GM12878 (cell line): ENCODE data around the gene LCLAT1. TPM values are rescaled to one million over a fixed set of nuclear protein-coding genes. Genes with fewer than 3 reads are reported as not detected.

Experiments
- ATAC-seq: fragments of 200-7000 bp; cut with Tn5 transposase; 3 replicates; pipeline ENCODE4 v1.9.1; 2020; ENCODE audit warnings: mild to moderate bottlenecking, moderate library complexity
- BruUV-seq: library from RNA; stranded (reverse); fragments of 400-500 nt; replicated peaks from 2 replicates; lab custom pipeline; 2021; lab: Mats Ljungman, UMichigan
- CTCF ChIA-PET: fragments of 300-600 bp; sonication (Branson Sonifier 250); formaldehyde crosslinking; extraction: SDS; loops from one replicate; lab custom pipeline; 2021; ENCODE audit warnings: inconsistent platforms; lab: Yijun Ruan, JAX
- POLR2A ChIA-PET: fragments of 350-600 bp; formaldehyde crosslinking; extraction: SDS; loops from one replicate; lab custom pipeline; 2021; ENCODE audit warnings: inconsistent platforms; lab: Charles Lee
- RAD21 ChIA-PET: fragments of 300-600 bp; sonication (Branson Sonifier 250); formaldehyde crosslinking; loops from one replicate; lab custom pipeline; 2023; ENCODE audit warnings: antibody characterized with exemption; ENCODE audit not compliant: unreplicated experiment; lab: Charles Lee
- SMC1A ChIA-PET: fragments of 300-600 bp; sonication (Branson Sonifier 250); formaldehyde crosslinking; loops from one replicate; lab custom pipeline; 2023; ENCODE audit not compliant: unreplicated experiment, uncharacterized antibody; lab: Charles Lee
- DNase-seq: peaks from one replicate; pipeline ENCODE4 v3.0.0-alpha.2; 2011; ENCODE audit warnings: low read depth, low spot score
- FAIRE-seq: peaks from 3 replicates; lab custom pipeline; 2011; peaks lifted over from hg19 to GRCh38; lab: Jason Lieb, UNC
- H2AFZ ChIP-seq: 2 replicates; pipeline ENCODE4 v1.6.0; 2011; ENCODE audit warnings: low read depth, low read length, control low read depth; ENCODE audit not compliant: control insufficient read depth
- H3K27ac ChIP-seq: 2 replicates; pipeline ENCODE4 v1.5.1; 2011; ENCODE audit warnings: control low read depth; ENCODE audit not compliant: control insufficient read depth, insufficient read depth
- H3K27me3 ChIP-seq, 2 experiments: replicated peaks in 1 of 2; 2 replicates each; pipeline versions ENCODE4 v1.6.0 to v1.6.1; 2011; ENCODE audit warnings: low read length in 1 of 2; ENCODE audit not compliant: control insufficient read depth in 2 of 2, insufficient read depth in 2 of 2
- H3K36me3 ChIP-seq, 2 experiments: 2 replicates each; pipeline ENCODE4 v1.5.1; 2011; ENCODE audit warnings: low read length in 1 of 2; ENCODE audit not compliant: control insufficient read depth in 2 of 2, insufficient read depth in 2 of 2
- H3K4me1 ChIP-seq: 2 replicates; pipeline ENCODE4 v1.6.1; 2011; ENCODE audit warnings: mild to moderate bottlenecking, low read length, moderate library complexity, mixed read lengths; ENCODE audit not compliant: control insufficient read depth, insufficient read depth
- H3K4me2 ChIP-seq: 2 replicates; pipeline ENCODE4 v1.6.0; 2011; ENCODE audit warnings: control low read depth; ENCODE audit not compliant: control insufficient read depth, insufficient read depth
- H3K4me3 ChIP-seq: fragments of 200-600 bp; sonication (generic); 2 replicates; pipeline ENCODE4 v1.5.1; 2016
- H3K79me2 ChIP-seq: 2 replicates; pipeline ENCODE4 v1.6.0; 2011; ENCODE audit warnings: low read length; ENCODE audit not compliant: control insufficient read depth, insufficient read depth
- H3K9ac ChIP-seq: 2 replicates; pipeline ENCODE4 v1.8.0; 2011; ENCODE audit warnings: low read length, control low read depth, mixed read lengths; ENCODE audit not compliant: control insufficient read depth, insufficient read depth
- H3K9me3 ChIP-seq: replicated peaks from 3 replicates; pipeline ENCODE4 v1.5.1; 2011; ENCODE audit warnings: mild to moderate bottlenecking, low read length; ENCODE audit not compliant: control insufficient read depth, insufficient read depth
- H4K20me1 ChIP-seq: 2 replicates; pipeline ENCODE4 v1.6.0; 2011; ENCODE audit not compliant: control insufficient read depth, insufficient read depth
- EED ChIP-seq: sonication (generic); IDR thresholded peaks from 2 replicates; pipeline ENCODE4 v1.6.1; 2016; ENCODE audit warnings: antibody characterized with exemption, low read depth
- EZH2 ChIP-seq: IDR thresholded peaks from 2 replicates; pipeline ENCODE4 v1.6.1; 2012; ENCODE audit warnings: low read depth, mild to moderate bottlenecking, control low read depth, inconsistent platforms, low read length, borderline replicate concordance; ENCODE audit not compliant: control insufficient read depth
- MEF2A ChIP-seq: IDR thresholded peaks from 2 replicates; pipeline ENCODE4 v1.6.1; 2011; ENCODE audit warnings: low read depth, mild to moderate bottlenecking, low read length, moderate library complexity; ENCODE audit not compliant: insufficient read depth
- NFXL1 ChIP-seq: fragments of 450-650 bp; IDR thresholded peaks from 2 replicates; pipeline ENCODE4 v1.6.1; 2017; ENCODE audit warnings: antibody characterized with exemption, mild to moderate bottlenecking, borderline replicate concordance
- NRF1 ChIP-seq: conservative IDR thresholded peaks from 2 replicates; pipeline ENCODE4 v1.6.1; 2011; ENCODE audit warnings: mild to moderate bottlenecking, low read depth, low read length, improper control_type of control experiment
- POLR2AphosphoS2 ChIP-seq: IDR thresholded peaks from 2 replicates; pipeline ENCODE4 v1.6.1; 2011; ENCODE audit warnings: low read depth, mild to moderate bottlenecking, low read length, improper control_type of control experiment, moderate library complexity
- TBL1XR1 ChIP-seq: IDR thresholded peaks from 2 replicates; pipeline ENCODE4 v1.6.1; 2012; ENCODE audit warnings: low read depth, low read length, improper control_type of control experiment
- WGBS: methylation state at CpG from one replicate; pipeline ENCODE4 v1.1.6; 2016; ENCODE audit warnings: low lambda C conversion rate; ENCODE audit not compliant: insufficient replicate concordance, insufficient coverage; ENCODE audit errors: missing lambda C conversion rate; 5-methylcytosine and 5-hydroxymethylcytosine counted together
- in situ Hi-C: fragments of 300-500 bp; cut with MboI; formaldehyde crosslinking; loops from 9 replicates; pipeline ENCODE4 v1.14.3; 2018; ENCODE audit warnings: mixed read lengths
- intact Hi-C: fragments of 100-400 bp; cut with micrococcal nuclease; formaldehyde crosslinking; loops from one replicate; pipeline ENCODE4 v1.14.2; 2022; ENCODE audit not compliant: unreplicated experiment
- polyA plus RNA-seq, 11 experiments: library from polyadenylated mRNA; depleted of rRNA in 4 of 11; unstranded in 6 of 11; stranded (reverse) in 5 of 11; fragments of >200 nt; fragmentation: Nextera tagmentation in 4 of 11; fragmentation: Illumina TruSeq in 1 of 11; extraction: Ambion mirVana in 4 of 11; extraction: Trizol in 1 of 11; gene quantifications; 1 replicate in 1 of 11; 2 replicates in 10 of 11; pipeline versions ENCODE4 v1.2.1 to v1.2.3, GENCODE V29; 2011 to 2016; ENCODE audit warnings: inconsistent platforms in 2 of 11, missing spikeins in 2 of 11, low read depth in 1 of 11
- total RNA-seq, 4 experiments: library from RNA; depleted of rRNA in 3 of 4; stranded (reverse); fragments of >200 nt in 3 of 4; fragmentation: Illumina TruSeq in 1 of 4; extraction: Trizol in 1 of 4; gene quantifications; 2 replicates each; pipeline versions ENCODE4 v1.2.1 to v1.2.3, GENCODE V29; 2013 to 2021
- TF ChIP-seq, protein P1 (sequence below): fragments of 450-650 bp; IDR thresholded peaks from 2 replicates; pipeline ENCODE4 v1.6.1; 2017; ENCODE audit warnings: mild to moderate bottlenecking, moderate library complexity
- TF ChIP-seq, protein P2 (sequence below): fragments of 450-650 bp; IDR thresholded peaks from 2 replicates; pipeline ENCODE4 v1.6.1; 2016; ENCODE audit warnings: mild to moderate bottlenecking

Gene LCLAT1
- total and polyA plus RNA-seq, 10 of the 15 experiments (the other 5 are each of a cell fraction or from before 2014, with no cell fraction given), result 8.1 to 33.0 (median 15.9) TPM

DNA sequence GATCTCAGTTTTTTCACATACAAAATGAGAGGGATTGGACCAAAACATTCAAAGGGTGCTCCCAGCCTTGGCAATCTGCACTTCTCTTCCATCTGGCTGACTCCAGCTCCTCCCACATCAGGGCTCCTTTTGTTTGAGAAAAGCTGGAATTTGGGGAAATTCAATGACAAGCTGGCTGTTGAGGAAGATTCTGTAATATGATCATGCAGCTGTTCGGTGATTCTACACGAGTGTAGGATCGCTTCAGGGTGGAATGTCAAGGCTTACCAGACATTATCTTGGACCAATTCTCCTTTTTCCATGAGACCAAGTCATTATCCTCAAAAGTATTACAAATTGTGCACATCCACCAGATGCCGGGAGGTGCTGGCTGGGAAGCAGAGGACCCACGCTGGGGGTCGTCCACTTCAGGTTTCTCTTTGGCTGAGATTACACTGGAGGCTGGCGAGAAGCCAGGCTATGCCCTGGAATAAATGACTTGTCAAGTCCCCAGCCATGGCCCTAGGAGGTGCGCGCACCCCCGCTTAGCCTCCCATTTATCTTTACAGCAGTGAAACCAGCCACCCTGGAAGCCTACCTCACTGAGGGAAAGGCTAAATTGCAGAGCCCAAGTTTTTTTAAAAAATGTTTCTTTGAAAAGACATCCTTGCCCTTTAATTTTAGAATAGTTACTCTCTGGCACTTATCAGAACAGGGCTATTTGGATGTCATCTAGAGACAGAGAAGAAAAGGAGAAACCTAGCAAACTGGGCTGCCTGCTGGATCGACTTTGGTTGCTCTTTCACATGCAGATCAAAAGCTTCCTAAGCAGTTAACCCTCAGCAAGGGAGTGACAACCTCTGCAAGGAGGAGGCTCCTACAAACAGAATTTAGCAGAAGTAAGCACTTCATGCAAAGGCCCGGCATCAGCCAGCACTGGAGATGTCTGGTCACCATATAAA, 42.5 kb upstream of the LCLAT1 start (continued):
- TF ChIP-seq MEF2A (no peak), EED (no peak), TBL1XR1 (no peak)

DNA sequence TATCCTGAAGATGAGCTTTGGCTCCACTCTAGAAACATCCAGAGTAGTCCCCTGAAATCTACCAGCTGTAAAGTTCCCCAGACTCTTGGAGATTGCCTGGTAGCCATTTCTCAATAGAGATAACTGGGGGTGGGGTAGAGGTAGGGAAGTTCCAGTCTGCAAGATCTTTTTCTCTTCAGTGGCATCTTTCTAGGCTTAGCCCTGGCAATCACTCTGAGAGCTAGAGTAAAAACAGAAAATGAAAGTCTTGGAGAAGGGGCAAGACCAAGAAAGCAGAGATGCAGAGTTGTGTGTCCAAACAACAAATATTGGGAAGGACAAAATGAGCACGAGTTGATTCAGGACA, 41.8 kb upstream of the LCLAT1 start:
- TF ChIP-seq NFXL1, result no peak
- TF ChIP-seq POLR2AphosphoS2, result no peak
- TF ChIP-seq, protein P1, sequence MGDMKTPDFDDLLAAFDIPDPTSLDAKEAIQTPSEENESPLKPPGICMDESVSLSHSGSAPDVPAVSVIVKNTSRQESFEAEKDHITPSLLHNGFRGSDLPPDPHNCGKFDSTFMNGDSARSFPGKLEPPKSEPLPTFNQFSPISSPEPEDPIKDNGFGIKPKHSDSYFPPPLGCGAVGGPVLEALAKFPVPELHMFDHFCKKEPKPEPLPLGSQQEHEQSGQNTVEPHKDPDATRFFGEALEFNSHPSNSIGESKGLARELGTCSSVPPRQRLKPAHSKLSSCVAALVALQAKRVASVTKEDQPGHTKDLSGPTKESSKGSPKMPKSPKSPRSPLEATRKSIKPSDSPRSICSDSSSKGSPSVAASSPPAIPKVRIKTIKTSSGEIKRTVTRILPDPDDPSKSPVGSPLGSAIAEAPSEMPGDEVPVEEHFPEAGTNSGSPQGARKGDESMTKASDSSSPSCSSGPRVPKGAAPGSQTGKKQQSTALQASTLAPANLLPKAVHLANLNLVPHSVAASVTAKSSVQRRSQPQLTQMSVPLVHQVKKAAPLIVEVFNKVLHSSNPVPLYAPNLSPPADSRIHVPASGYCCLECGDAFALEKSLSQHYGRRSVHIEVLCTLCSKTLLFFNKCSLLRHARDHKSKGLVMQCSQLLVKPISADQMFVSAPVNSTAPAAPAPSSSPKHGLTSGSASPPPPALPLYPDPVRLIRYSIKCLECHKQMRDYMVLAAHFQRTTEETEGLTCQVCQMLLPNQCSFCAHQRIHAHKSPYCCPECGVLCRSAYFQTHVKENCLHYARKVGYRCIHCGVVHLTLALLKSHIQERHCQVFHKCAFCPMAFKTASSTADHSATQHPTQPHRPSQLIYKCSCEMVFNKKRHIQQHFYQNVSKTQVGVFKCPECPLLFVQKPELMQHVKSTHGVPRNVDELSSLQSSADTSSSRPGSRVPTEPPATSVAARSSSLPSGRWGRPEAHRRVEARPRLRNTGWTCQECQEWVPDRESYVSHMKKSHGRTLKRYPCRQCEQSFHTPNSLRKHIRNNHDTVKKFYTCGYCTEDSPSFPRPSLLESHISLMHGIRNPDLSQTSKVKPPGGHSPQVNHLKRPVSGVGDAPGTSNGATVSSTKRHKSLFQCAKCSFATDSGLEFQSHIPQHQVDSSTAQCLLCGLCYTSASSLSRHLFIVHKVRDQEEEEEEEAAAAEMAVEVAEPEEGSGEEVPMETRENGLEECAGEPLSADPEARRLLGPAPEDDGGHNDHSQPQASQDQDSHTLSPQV, result no peak
- TF ChIP-seq EZH2, result no peak
- no peak for TF ChIP-seq NRF1
- TF ChIP-seq, protein P2, sequence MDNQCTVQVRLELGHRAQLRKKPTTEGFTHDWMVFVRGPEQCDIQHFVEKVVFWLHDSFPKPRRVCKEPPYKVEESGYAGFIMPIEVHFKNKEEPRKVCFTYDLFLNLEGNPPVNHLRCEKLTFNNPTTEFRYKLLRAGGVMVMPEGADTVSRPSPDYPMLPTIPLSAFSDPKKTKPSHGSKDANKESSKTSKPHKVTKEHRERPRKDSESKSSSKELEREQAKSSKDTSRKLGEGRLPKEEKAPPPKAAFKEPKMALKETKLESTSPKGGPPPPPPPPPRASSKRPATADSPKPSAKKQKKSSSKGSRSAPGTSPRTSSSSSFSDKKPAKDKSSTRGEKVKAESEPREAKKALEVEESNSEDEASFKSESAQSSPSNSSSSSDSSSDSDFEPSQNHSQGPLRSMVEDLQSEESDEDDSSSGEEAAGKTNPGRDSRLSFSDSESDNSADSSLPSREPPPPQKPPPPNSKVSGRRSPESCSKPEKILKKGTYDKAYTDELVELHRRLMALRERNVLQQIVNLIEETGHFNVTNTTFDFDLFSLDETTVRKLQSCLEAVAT, result no peak
- RAD21 ChIA-PET, result no interaction called here
- H3K79me2 ChIP-seq, result no peaks in the 10 kb centered on the region
- H4K20me1 ChIP-seq, result no peaks in the 10 kb centered on the region
- no peaks in the 10 kb centered on the region for H3K9me3 ChIP-seq
- H3K27ac ChIP-seq, result no peak overlapping the region
- no TSS peak for BruUV-seq
- H2AFZ ChIP-seq, result no peak overlapping the region
- DNase-seq (no peak), ATAC-seq (no peak), FAIRE-seq (no peak)
- no peaks in the 10 kb centered on the region for H3K36me3 ChIP-seq
- intact Hi-C loops (no loop called here), in situ Hi-C loops (no loop called here)
- H3K4me2 ChIP-seq, result no peak overlapping the region
- POLR2A ChIA-PET, result no interaction called here
- CTCF ChIA-PET, result no interaction called here
- H3K4me1 ChIP-seq, result no peaks in the 10 kb centered on the region
- SMC1A ChIA-PET, result interaction anchor here (0.6 to 2.6 kb wide), 3 partner anchors 15 to 288 kb away, joined by 3 to 6 read pairs (median 4); no protein-coding TSS in a partner anchor
- H3K4me3 ChIP-seq, result no peak overlapping the region
- no peaks in the 10 kb centered on the region; a peak in 1 of 4 replicates for H3K27me3 ChIP-seq
- WGBS, result 4% methylated on average over 1 of the region's 1 CpG
- H3K9ac ChIP-seq, result no peak overlapping the region
